Measurements from ENCODE around the gene CDK5RAP1.

The CDK5RAP1 gene

GRCh38 chr20:33348136-33348937 lies 53.0 kb downstream of the CDK5RAP1 start:
- DNase-seq (ENCODE audit: low spot score): no peak
- in situ Hi-C loops (cut with MboI; ENCODE audit: low pct_unique_long_range_greater_than_20kb, low sequenced_read_pairs, unreplicated experiment): no loop called here
- no peak for TF ChIP-seq CTCF (IDR thresholded peaks at IDR 0.05; ENCODE audit: extremely low read depth, insufficient read depth, missing control alignments)

DNA sequence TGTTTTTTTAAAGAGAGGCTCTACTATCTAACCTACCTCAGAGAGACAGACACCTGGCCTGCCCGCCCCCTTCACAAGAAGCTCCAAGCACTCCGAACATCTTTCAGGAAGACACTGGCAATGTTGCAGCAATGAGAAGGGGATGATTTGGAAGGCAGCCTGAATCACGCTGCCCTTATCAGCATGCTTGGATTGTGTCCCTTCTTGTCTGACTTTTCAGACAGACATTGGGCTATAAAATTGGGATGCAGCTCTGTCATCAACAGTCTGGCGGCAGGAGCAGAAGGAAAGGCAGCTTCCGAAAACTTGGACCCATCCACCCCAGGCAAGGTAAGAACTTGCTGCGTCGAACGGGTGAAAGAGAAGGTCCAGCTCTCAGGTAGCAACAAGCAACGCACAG lies 56.0 kb downstream of the CDK5RAP1 start:
- in situ Hi-C loops (cut with MboI; ENCODE audit: low pct_unique_long_range_greater_than_20kb, low sequenced_read_pairs, unreplicated experiment): no loop called here
- TF ChIP-seq CTCF (IDR thresholded peaks at IDR 0.05; ENCODE audit: extremely low read depth, insufficient read depth, missing control alignments): no peak
- no peak for DNase-seq (ENCODE audit: low spot score)

GRCh38 chr20:33343521-33343920 lies 57.8 kb downstream of the CDK5RAP1 start:
- in situ Hi-C loops (cut with MboI; ENCODE audit: low pct_unique_long_range_greater_than_20kb, low sequenced_read_pairs, unreplicated experiment): no loop called here
- DNase-seq (ENCODE audit: low spot score): no peak
- no peak for TF ChIP-seq CTCF (IDR thresholded peaks at IDR 0.05; ENCODE audit: extremely low read depth, insufficient read depth, missing control alignments)

DNA sequence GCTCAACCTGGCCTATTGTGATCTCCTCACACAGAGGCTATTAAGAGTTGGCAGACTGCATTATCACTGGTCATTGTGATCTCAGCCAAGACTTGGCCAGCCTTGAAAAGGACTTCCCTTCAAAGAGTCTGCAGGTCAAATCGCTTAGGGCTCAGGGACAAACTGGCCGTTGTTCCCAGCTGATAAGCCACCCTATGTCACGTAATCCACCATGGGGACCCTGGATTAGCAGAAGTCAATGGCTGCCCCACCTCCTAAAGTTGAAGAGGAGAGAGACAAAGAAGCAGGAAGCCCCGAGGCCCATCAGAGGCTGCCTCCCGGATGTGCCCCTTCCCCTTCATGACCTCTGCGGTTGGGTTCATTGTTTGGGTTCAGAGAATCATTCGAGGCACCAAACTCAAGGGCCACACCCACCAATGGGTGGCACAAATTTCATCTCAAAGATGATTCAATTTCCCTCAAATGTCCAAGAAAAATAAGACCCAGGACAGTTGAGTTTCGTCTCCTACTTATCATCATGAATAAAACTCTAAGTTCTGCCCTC lies 61.7 kb downstream of the CDK5RAP1 start:
- no peak for DNase-seq (ENCODE audit: low spot score)
- no peak for TF ChIP-seq CTCF (IDR thresholded peaks at IDR 0.05; ENCODE audit: extremely low read depth, insufficient read depth, missing control alignments)
- in situ Hi-C loops (cut with MboI; ENCODE audit: low pct_unique_long_range_greater_than_20kb, low sequenced_read_pairs, unreplicated experiment): no loop called here

DNA sequence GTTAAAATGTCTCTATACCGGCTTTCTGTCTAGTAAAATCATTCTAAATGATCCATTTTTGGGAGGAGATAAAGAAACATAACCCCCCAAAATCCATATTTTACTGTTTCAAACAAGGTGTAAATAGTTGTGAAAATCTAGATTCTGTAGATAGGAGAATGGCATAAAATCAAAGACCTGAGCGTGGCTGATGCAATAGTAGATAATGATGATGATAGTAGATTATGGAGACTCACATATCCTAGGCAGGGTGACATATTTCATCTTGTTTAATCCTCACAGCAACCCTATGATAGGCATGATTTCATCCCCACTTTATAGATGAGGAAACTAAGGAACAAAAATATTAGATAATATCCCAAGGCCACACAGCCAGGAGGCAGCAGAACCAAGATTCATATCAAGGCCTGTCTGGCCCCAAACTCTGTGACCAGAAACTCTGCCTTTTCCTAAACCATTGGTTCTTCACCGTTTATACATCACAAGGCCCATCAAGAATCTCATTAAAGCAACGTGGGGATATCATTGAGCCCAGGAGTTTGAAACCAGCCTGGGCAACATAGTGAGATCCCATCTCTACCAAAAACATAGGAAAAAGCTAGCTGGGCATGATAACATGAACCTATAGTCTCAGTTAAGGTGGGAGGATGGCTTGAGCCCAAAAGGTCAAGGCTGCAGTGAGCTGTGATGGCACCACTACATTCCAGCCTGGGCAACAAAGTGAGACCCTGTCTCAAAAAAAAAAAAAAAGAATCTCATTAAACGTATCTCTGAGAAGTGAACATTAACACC lies 62.7 kb downstream of the CDK5RAP1 start:
- in situ Hi-C loops (cut with MboI; ENCODE audit: low pct_unique_long_range_greater_than_20kb, low sequenced_read_pairs, unreplicated experiment): no loop called here
- DNase-seq (ENCODE audit: low spot score): no peak
- TF ChIP-seq CTCF (IDR thresholded peaks at IDR 0.05; ENCODE audit: extremely low read depth, insufficient read depth, missing control alignments): no peak

DNA sequence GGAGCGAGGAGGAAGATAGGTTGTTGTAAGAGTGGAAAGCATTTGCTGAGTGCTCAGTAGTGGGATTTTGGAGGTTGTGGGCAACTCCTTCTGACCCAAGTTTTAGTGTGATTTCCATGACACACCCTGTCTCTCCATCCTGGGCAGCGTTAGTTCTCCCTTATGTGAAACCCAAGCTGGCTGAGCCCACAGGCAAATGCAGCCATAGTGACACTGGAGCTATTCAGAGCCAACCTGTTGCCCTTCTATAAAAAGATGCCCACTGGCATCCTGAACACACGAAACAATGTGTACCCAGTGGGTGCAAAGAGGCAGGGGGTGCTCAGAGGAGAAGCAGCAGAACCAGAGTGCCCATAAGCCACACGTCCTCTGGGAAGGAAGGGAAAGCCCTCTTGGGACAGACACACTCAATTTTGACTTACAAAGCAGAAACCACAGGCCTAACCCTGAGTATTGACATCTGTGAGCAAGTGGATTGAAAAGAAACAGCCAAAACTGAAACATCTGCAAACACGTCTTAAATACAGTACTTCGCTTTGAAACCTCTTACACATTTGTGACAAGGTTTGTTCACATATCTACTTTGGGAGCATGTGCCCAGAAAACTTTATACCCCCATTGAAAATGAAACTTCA lies 63.7 kb downstream of the CDK5RAP1 start:
- no peak for TF ChIP-seq CTCF (IDR thresholded peaks at IDR 0.05; ENCODE audit: extremely low read depth, insufficient read depth, missing control alignments)
- peak; percentile 60 for DNase-seq (ENCODE audit: low spot score)
- in situ Hi-C loops (cut with MboI; ENCODE audit: low pct_unique_long_range_greater_than_20kb, low sequenced_read_pairs, unreplicated experiment): no loop called here
